ENCODE measurements around the gene APOOL.
A peak's percentile ranks its signal among the peaks of the same experiment; 100 is the strongest.
"Not testable (repeated sequence)": the region's sequence is repeated elsewhere in the genome, so short reads cannot be mapped to it uniquely, and the experiment has no call there.

APOOL gene

GRCh38 chrX:85003655-85004244, at the start of gene APOOL:
APOOL (plus strand) TSS chrX:85003877; CDS start chrX:85003913, 36 bp downstream.
- DNase-seq, result peak; percentile 82

- DNase-seq, result peak in 1 of 2 donors; percentile 0
Observed at GRCh38 chrX:84956304-84956703, 47.4 kb upstream of the APOOL start.

- DNase-seq, result no peak
Observed at GRCh38 chrX:84974803-84975202, 28.9 kb upstream of the APOOL start.

- not testable (repeated sequence) for DNase-seq
Observed at GRCh38 chrX:84991739-84992138, 11.9 kb upstream of the APOOL start.

GRCh38 chrX:84993150-84993549, 10.5 kb upstream of the APOOL start:
- no peak for DNase-seq

- DNase-seq, result no peak
Observed at GRCh38 chrX:85001344-85001743, 2.3 kb upstream of the APOOL start.

GRCh38 chrX:85004255-85004654, 578 bp downstream of the APOOL start:
- DNase-seq, result peak; percentile 1 to 3

- no peak for DNase-seq
Observed at GRCh38 chrX:85012098-85012497, 8.4 kb downstream of the APOOL start.

- not testable (repeated sequence) for DNase-seq
Observed at GRCh38 chrX:85015351-85015750, 11.7 kb downstream of the APOOL start.

GRCh38 chrX:85017721-85018120, 14.0 kb downstream of the APOOL start:
- DNase-seq, result no peak

GRCh38 chrX:85018471-85018870, 14.8 kb downstream of the APOOL start:
- no peak for DNase-seq

- DNase-seq, result no peak
Observed at GRCh38 chrX:85020216-85020615, 16.5 kb downstream of the APOOL start.

- no peak for DNase-seq
Observed at GRCh38 chrX:85024044-85024443, 20.4 kb downstream of the APOOL start.

- no peak for DNase-seq
Observed at GRCh38 chrX:85024562-85024961, 20.9 kb downstream of the APOOL start.

- no peak for DNase-seq
Observed at GRCh38 chrX:85026170-85026569, 22.5 kb downstream of the APOOL start.

GRCh38 chrX:85029043-85029442, 25.4 kb downstream of the APOOL start:
- no peak for DNase-seq

GRCh38 chrX:85031505-85031904, 27.8 kb downstream of the APOOL start:
- no peak for DNase-seq

GRCh38 chrX:85037114-85037513, 33.4 kb downstream of the APOOL start:
- DNase-seq, result no peak

GRCh38 chrX:85051627-85052026, 48.0 kb downstream of the APOOL start:
- no peak for DNase-seq

- no peak for DNase-seq
Observed at GRCh38 chrX:85052205-85052604, 48.5 kb downstream of the APOOL start.

- DNase-seq, result peak; percentile 2 to 14
Observed at GRCh38 chrX:85052636-85053343, 49.1 kb downstream of the APOOL start.

GRCh38 chrX:85065512-85066198, 62.0 kb downstream of the APOOL start:
- no peak for DNase-seq

- not testable (repeated sequence) for DNase-seq
Observed at GRCh38 chrX:85077247-85077646, 73.6 kb downstream of the APOOL start.

GRCh38 chrX:85084770-85085393, 81.2 kb downstream of the APOOL start:
- DNase-seq, result peak in 1 of 2 donors; percentile 30
